Middle frontal gyrus (tissue), 1 donor: ENCODE data around the gene MITF.

Experiments
- DNase-seq: peaks from one replicate; pipeline ENCODE4 v3.0.0-alpha.2; 2015; ENCODE audit warnings: low spot score; ENCODE audit errors: extremely low spot score

The MITF gene

DNA sequence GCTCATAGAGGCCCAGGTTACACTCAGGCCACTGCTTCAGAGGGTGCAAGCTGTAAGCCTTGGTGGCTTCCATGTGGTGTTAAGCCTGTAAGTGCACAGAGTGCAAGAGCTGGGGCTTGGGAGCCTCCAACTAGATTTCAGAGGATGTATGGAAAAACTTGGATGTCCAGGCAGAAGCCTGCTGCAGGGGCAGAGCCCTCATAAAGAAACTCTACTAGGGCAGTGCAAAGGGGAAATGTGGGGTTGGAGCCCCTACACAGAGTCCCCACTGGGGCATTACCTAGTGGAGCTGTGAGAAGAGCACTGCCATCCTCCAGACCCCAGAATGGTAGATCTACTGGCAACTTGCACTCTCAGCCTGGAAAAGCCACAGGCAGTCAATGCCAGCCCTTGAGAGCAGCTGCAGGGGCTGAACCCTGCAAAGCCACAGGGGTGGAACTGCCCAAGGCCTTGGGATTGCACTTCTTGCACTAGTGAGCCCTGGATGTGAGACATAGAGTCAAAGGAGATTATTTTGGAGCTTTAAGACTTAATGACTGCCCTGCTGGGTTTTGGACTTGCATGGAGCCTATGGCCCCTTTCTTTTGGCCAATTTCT is 14.0 kb downstream of the MITF start:
- no peak for DNase-seq

DNA sequence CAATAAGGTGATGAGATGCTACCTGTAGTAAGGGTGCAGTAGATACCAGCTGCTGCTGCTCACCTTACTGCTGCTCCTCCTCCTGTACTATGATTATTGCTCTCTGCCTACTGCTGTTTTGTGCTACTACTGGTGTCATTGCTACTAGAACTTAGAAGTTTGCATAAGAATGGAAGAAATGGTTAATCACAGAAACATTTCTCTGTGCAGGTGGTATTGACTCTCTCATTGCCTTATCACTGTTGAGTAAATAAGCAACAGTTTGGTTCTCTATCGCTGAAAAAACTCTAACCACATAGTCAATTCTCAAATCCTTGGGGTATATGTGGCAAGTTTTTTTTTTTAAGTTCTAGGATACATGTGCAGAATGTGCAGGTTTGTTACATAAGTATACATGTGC is 16.5 kb downstream of the MITF start:
- DNase-seq = no peak

DNA sequence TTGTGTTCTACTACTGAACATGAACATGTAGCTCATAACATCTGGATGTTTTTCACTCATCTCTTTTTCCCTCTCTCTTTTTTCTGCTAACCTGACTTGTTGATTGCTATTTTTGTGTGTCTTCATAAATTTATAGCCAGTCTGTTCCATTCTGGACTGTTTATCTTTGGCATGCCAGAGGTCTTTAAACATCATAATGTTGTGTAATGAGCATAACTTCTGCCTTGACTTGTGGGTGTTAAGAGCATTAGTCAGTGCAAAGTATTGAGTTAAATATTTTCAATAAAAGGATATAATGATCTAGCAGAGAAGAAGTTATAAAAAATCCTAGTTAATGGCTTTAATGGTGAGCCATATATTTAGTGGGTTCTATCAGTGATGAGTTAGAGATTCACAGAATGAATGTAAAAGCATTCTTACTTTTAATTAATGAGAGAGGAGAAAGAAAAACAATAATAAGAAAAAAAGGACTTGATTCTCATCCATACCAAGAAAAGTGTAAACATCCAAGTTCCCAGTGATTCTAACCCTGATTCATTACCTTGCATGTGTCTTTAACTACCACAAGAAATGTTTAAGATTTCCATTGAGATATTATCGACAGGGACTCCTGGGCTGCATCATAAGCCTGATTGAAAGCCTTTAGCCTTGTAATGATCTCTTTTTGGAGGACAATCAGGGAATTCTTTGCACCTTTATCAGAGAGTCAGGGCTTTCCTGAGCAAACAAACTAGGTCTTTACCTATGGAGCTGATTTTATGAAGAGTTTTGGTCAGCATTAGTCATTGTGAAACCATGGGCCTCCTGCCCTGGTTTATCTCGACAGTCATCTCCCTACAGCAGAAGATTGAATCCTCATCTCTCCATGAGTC is 22.9 kb downstream of the MITF start:
- no peak for DNase-seq

DNA sequence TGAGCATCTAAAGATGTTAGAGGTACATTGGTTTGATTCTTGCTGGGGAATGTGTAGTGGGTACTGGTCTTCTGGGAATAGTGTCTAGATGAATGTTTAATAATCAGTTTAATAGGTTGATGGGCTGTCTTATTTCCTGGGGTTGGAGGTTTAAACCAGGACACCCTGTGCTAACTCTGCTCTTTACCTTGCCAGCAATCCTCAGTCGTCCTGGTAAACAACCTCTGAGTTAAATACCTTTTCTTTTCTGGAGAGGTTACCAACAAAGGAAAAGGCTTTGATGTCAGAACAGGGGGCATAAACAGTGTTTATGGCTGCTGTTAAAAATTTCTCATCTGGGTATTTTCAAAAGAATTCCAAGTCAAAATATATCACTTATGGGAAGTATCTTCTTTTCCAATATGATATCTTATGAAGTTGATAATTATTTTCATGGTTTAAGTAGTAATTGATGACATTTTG is 23.5 kb downstream of the MITF start:
- no peak for DNase-seq

DNA sequence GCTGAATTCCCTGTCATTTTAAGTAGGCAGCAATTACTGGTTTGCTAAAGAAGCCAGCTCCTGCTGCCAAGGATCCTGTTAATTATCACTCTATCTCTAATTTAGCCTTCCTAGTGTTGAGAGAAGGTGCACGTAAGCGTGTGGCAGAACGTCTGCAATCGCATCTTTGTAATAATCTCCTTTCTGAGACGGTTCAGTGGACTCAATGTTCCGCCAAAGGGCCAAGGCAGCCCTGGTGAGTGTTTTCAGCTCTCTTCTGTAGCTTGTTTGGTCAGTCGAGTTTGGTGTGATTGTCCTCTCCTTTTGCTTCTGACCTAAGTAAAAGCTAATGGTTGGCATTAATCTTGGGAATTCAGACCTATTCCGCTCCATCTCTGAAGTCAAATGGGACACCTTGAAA is 24.2 kb downstream of the MITF start:
- DNase-seq = no peak

DNA sequence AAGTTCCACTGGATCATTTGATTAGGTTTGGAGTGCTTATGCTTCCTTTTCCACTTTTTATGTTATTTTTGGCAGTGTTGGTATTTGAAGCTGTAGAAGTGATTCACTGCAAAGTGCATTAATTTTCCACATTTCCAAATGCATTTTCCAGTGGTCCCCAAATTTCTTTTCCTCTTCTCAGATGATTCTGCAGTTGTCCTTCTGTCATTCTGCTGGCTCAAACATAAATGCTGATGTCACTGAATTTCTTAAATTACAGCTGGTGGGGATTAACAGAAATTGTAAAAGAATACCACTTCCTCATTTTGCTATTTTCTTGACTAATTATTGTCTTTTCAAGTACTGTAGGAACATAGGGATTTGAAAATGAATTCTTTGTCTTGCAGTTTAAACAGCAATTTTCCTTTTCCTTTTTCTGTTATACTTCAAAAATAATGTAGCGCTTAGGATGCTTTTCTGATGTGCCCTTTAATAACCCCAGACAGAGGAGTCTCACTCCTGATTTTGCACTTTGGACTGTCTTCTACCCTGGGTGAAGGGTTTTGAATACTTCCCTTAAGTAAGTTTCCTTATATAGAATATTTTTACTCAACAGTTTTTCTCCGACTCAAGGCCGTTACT is 25.0 kb downstream of the MITF start:
- no peak for DNase-seq

DNA sequence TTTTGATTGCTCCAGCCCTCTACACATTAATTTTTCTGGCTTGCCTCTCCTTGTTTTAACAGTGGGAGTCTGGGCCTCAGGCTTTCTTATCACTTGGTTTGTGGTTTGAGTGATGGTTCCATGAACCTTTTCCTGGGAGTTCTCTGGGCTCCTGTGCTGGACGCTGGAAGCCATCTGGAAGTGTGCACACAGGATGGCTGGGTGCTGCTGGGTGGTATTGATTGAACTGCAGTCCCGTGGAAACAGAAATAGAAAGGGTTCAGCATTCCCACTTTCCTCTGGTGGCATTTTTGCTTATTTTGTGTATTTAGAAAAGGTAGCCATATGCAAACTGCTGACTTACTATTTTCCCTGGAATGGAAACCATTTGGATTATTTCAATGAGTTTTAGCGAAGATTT is 25.6 kb downstream of the MITF start:
- DNase-seq = no peak

DNA sequence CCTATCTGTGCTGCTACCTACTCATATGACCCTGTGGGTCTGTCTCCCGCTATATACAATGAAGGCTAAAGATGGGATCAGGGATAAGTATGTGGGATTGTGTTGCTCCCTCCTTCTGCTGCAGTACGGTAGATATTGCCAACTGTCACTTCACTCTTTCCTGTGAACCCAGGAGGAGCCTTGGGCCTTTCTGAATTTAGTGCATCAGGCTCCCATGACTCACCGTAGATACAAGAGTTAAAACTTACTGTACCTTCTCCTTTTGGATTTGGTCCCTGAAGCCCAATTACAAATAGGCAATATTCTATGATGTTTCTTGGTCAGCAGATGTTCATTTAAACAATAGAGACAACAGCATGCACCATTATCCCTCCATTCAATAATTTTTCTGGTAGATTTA is 27.4 kb downstream of the MITF start:
- DNase-seq = no peak

DNA sequence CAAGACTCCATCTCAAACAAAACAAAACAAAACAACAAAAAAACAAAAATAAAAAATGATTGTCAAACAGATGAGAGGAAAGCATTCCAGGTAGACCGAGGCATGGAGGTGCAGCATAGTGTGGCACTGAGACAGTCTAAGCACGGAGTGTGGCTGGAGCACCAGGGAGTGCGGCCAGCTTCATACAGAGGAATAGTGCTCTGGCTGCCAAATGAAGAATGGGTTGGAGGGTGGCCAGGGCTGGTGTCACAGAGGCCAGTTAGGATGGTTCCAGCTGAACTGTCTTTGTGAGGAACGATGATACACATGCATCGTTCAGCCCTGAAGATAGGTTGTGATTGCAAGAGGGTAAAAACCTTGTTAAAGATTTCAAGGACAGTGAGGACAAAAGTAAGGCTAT is 28.3 kb downstream of the MITF start:
- DNase-seq = peak; percentile 60

DNA sequence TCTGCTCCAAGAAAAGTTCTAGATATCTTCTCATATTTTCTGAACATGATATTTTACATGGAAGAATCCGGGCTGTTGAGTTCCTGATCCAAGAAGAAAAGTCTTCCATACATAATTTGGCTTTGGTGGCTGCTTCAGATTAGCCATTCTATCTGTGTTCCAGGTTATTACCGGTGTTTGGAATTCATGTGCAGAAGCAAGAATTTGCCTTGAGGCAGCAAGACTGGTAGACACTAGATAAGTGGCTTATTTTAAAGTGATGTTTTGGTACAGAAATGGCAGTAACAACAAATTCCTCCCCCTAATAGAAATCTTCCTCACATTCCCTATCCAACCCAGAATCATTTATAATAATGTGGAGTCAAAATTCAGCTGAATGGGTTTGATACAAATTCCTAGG is 29.2 kb downstream of the MITF start:
- no peak for DNase-seq

DNA sequence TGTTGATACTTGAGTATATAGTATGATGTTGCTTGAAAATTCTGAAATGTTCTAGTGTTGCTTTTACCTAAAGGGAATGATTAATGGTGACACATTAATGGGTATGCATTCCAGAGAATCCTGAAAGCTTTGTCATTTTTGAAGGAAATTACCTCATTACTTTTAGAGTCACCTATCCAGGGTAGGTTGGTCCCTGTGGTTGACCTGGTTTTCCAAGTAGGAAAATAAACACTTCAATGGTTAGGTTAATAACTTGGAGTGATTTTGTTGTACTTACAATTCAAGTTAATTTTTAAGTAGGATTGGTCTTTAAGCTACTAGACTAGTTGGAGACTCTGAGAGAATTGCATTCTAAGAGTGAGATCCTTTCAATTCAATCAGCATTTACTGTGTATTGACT is 31.0 kb downstream of the MITF start:
- DNase-seq = no peak

DNA sequence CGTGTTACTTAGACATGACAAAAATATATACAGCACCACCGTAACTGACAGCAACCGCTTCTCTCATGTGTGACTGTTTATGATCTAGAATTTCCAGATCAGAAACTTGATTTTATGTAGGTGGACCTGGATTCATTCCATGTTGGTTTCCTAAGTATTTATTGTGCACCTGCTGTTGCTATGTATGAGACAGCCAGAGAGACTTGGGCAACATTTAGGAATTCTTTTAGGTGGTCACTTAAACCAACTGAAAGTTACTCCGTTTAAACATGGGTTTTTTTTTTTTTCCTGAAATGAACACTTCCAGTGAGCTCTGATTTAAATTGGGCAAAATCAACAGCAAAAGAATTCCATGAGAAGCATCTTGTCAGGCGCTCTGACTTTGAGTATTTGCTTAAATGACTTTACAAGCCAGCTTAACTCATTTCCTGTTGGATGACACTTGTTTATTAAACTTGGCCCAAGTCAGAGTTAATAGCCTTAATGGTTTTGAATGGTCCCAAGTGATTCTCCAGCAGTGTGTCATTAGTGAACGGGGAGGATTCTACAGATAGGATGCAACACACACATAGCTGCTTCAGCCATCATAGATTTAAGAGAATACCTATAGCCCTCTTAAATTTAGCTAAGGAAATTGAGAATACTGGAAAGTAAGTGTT is 31.8 kb downstream of the MITF start:
- DNase-seq = no peak

DNA sequence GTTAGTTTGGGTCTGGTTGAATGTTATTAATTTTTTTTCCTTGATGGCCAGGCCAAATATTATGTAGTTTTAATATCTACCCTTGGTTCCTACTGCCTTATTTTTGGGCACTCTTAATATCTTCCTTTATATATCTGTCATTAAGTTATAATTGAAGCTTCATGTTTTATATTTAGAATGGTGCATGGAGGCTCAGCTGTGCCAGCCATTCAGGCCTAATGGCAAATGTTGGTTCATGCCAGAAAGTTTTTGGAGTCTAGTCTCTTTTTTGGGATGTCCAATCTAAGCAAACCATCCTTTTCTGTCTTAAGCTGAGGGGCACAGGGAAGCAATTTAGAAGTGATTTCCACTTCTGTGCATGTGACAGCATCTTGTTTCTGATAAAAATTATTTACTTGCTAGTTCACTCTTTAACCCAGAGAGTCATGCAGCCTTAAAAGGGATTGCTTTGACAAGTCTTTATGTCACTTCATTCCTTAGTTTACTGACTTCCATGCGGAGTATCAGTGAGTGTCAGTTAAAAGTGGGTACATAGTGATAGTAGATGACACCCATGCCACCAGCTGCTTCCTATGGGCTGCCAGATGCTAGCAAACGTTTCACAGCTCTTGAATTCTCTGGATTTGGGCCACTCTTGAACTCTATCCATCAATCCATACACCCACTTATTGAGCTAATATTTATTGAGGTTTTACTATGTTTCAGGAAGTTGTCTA is 33.0 kb downstream of the MITF start:
- DNase-seq = no peak

DNA sequence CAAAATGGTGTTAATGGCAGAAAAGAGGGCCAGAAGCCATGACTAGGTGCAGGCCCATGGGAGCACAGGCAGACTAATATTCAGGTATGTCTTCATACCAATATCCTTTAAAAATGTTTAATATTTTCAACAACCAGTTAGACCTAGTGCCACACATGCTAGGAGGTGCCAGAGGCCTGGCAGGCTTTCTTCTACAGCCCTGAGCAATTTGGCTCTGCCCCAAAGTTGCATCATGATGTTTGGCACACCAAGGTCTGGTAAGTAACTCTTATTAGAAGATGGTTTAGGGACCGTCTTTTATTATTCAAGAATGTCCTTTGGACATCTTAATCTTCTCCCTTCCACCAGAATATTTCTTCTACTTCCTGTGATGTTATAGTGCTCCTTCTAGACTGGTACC is 34.8 kb downstream of the MITF start:
- no peak for DNase-seq

DNA sequence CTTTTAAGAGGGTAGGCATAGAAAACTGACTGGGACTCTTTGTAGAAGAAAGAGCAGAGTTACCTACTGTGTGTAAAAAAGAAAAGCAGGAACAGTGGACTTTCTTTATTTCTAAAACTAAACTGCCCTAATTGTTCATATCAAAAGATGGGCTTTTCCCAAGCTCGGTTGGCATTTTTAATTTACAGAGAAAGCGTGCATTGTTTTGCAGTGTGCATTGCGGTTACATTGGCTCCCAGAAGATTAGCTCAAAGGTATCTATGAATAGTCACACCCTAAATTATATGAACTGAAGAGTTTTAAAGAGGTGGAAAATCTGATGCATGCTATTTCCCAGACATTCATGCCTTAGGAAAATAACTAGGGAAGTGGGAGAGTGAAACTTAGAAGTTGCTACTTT is 36.5 kb downstream of the MITF start:
- DNase-seq = no peak

DNA sequence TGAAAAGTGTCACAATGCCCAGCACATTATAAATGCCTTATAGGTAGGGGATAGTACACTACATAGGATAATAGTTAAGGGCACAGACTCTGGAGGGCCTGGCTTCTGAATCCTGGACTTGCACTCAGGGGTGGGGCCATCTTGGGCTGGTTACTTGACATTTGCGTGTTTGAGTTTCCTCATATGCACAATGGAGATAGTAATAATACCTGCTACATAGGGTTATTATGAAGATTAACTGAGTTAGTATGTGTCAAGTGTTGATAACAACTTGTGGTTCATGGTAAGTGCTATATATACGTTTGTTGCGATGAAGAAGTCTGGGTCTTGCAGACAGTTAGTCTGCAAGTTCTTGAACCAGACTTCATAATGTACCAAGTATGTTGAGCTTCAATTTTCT is 37.0 kb downstream of the MITF start:
- DNase-seq = no peak

DNA sequence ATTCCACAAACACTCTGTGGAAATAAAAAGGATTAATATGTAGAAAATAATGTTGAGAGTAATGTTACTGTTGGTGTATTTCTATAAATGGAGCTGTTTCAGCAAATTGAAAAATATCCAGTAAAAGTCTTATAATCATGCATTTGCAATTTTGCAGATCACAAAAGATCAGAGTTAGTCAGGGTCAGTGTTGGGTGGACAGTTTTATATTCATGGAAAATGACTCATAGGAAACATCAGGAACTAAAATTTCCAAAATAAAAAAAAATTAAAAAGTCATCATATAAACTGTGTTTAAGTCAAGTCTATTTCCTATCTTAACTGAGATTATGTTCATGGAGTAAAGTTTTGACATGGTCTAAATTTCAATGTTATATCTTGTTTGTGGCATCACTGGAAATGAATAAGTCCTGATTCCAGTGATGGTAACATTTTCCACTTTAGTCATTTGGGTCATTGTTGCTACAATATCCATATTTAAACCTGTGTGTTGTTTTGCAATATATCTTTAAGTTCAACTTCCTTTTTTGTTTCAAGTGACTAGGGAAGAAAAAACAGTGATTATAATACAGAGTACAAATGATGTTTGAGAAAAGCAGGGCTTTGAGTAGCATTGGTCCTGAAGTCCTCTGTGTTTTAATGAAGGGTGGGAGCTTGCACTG is 37.8 kb downstream of the MITF start:
- no peak for DNase-seq

DNA sequence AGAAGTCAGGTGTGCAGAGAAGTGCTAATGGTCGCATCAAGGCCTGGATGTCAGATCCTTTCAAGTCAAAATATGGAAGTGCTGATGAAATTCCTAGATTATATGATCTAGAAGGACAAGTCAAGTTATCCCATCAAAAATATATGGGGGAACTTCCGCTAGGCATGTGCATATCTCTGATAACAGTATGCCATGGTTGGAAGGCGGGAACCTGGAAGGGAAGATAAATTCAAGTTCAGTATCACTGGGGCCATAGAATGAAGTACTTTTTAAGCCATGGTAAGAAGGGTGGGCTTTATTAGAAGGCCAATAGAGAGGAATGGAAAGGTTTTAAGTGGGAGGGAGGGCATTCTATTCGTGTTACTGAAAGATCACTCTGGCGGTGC is 38.3 kb downstream of the MITF start:
- no peak for DNase-seq

DNA sequence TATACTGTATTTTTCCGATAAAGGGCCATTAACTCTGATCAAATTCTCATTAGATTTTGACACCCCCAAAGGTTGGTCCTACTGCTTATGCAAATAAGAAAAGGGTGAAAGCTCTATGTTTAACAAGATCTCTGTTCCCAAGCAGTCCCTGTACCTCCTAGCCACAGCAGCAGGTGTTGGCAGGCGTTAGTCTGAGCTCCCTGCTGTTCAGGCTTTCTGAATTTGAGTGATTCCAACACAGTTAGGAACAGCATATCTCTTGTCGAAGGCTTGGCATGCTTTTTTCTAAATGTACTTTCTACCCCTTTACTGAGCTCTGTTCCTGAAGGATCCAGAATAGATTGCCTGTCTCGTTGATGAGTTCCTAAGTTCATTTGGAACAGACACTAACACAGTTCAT is 42.3 kb downstream of the MITF start:
- DNase-seq = no peak

DNA sequence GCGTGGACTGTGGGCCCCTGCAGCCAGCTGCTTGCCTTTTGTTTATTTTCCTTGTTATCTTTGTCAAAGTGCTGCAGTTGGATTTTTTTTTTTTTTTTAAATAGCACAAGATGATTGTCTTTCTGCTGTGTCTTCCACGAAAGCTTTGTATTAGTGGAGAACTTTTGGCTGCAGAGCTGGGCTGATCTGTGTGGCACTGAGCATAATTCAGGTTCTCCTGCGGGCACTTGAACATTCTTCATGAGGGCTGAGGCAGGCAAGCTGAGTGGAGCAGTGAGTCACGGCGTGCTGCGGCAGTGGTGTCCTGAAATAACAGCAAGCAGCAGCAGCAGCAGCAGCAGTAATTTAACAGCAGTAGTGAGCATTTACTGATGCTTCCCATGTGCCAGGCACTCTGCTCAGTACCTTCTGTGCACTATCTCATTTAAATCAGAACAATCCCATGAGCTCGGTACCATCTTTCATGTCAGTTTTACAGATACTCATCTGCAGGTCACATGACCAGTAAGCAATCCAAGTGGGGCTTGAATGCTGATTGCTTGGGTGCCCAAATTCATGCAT is 45.8 kb downstream of the MITF start:
- DNase-seq = no peak
